Measurements from ENCODE around the gene CLASRP. TPM values are rescaled to one million over a fixed set of nuclear protein-coding genes. Genes with fewer than 3 reads are reported as not detected.
A peak's percentile ranks its signal among the peaks of the same experiment; 100 is the strongest.

The CLASRP gene
- total and polyA plus RNA-seq, 9 donors = 22.8 to 56.2 (median 44.7) TPM

- no peak overlapping the region for H3K27ac ChIP-seq (ENCODE audit: low read length)
- H3K9me3 ChIP-seq (replicated peaks; ENCODE audit: control insufficient read depth, low read depth, low read length) = no peaks in the 10 kb centered on the region
- H3K4me1 ChIP-seq (ENCODE audit: control insufficient read depth, insufficient read depth, low read length) = no peaks in the 10 kb centered on the region
- 88% methylated on average over 7 of the region's 8 CpGs for WGBS (ENCODE audit: insufficient coverage)
- H3K27me3 ChIP-seq (ENCODE audit: control insufficient read depth, insufficient read depth, low read length) = no peaks in the 10 kb centered on the region
- no peak for DNase-seq
- peaks cover 86% of the 10 kb centered on the region for H3K36me3 ChIP-seq (ENCODE audit: control insufficient read depth, insufficient read depth, low read length)
- no peak overlapping the region for H3K4me3 ChIP-seq (ENCODE audit: low read length)
Observed at GRCh38 chr19:45056831-45057230, 18.0 kb downstream of the CLASRP start.

- WGBS (ENCODE audit: insufficient coverage) = 84% methylated on average over 9 of the region's 9 CpGs
- no peaks in the 10 kb centered on the region for H3K27me3 ChIP-seq (ENCODE audit: control insufficient read depth, insufficient read depth, low read length)
- H3K9me3 ChIP-seq (replicated peaks; ENCODE audit: control insufficient read depth, low read depth, low read length) = no peaks in the 10 kb centered on the region
- H3K4me1 ChIP-seq (ENCODE audit: control insufficient read depth, insufficient read depth, low read length) = no peaks in the 10 kb centered on the region
- no peak overlapping the region for H3K27ac ChIP-seq (ENCODE audit: low read length)
- no peak for DNase-seq
- H3K4me3 ChIP-seq (ENCODE audit: low read length) = no peak overlapping the region
- H3K36me3 ChIP-seq (ENCODE audit: control insufficient read depth, insufficient read depth, low read length) = peaks cover 89% of the 10 kb centered on the region
Observed at GRCh38 chr19:45057444-45057843, 18.6 kb downstream of the CLASRP start.

- Histone ChIP-seq H3K27me3 (ENCODE audit: control insufficient read depth, insufficient read depth, low read length) (no peaks in the 10 kb centered on the region), H3K9me3 (replicated peaks; ENCODE audit: control insufficient read depth, low read depth, low read length) (no peaks in the 10 kb centered on the region), H3K4me1 (ENCODE audit: control insufficient read depth, insufficient read depth, low read length) (no peaks in the 10 kb centered on the region), H3K36me3 (ENCODE audit: control insufficient read depth, insufficient read depth, low read length) (peaks cover 87% of the 10 kb centered on the region), H3K4me3 (ENCODE audit: low read length) (no peak overlapping the region), H3K27ac (ENCODE audit: low read length) (no peak overlapping the region)
- 84% methylated on average over 14 of the region's 14 CpGs for WGBS (ENCODE audit: insufficient coverage)
- DNase-seq = no peak
Observed at GRCh38 chr19:45058622-45059159, 19.8 kb downstream of the CLASRP start.

- H3K27me3 ChIP-seq (ENCODE audit: control insufficient read depth, insufficient read depth, low read length) = no peaks in the 10 kb centered on the region
- no peaks in the 10 kb centered on the region for H3K9me3 ChIP-seq (replicated peaks; ENCODE audit: control insufficient read depth, low read depth, low read length)
- peaks cover 85% of the 10 kb centered on the region for H3K36me3 ChIP-seq (ENCODE audit: control insufficient read depth, insufficient read depth, low read length)
- no peak overlapping the region for H3K27ac ChIP-seq (ENCODE audit: low read length)
- H3K4me1 ChIP-seq (ENCODE audit: control insufficient read depth, insufficient read depth, low read length) = no peaks in the 10 kb centered on the region
- no peak overlapping the region for H3K4me3 ChIP-seq (ENCODE audit: low read length)
- 66% methylated on average over 15 of the region's 16 CpGs for WGBS (ENCODE audit: insufficient coverage)
- DNase-seq = peak; percentile 56
Observed at GRCh38 chr19:45059258-45059965, 20.6 kb downstream of the CLASRP start.

- WGBS (ENCODE audit: insufficient coverage) = no CpG with 5 or more reads among the region's 4 CpGs
- H3K9me3 ChIP-seq (replicated peaks; ENCODE audit: control insufficient read depth, low read depth, low read length) = no peaks in the 10 kb centered on the region
- no peak for DNase-seq
- no peak overlapping the region for H3K4me3 ChIP-seq (ENCODE audit: low read length)
- H3K4me1 ChIP-seq (ENCODE audit: control insufficient read depth, insufficient read depth, low read length) = no peaks in the 10 kb centered on the region
- no peaks in the 10 kb centered on the region for H3K27me3 ChIP-seq (ENCODE audit: control insufficient read depth, insufficient read depth, low read length)
- no peak overlapping the region for H3K27ac ChIP-seq (ENCODE audit: low read length)
- peaks cover 84% of the 10 kb centered on the region for H3K36me3 ChIP-seq (ENCODE audit: control insufficient read depth, insufficient read depth, low read length)
Observed at GRCh38 chr19:45061965-45062364, 23.1 kb downstream of the CLASRP start.

- H3K4me3 ChIP-seq (ENCODE audit: low read length) = no peak overlapping the region
- no peak for DNase-seq
- H3K4me1 ChIP-seq (ENCODE audit: control insufficient read depth, insufficient read depth, low read length) = no peaks in the 10 kb centered on the region
- H3K9me3 ChIP-seq (replicated peaks; ENCODE audit: control insufficient read depth, low read depth, low read length) = no peaks in the 10 kb centered on the region
- no peaks in the 10 kb centered on the region for H3K27me3 ChIP-seq (ENCODE audit: control insufficient read depth, insufficient read depth, low read length)
- WGBS (ENCODE audit: insufficient coverage) = 95% methylated on average over 81 of the region's 85 CpGs
- H3K27ac ChIP-seq (ENCODE audit: low read length) = no peak overlapping the region
- peaks cover 82% of the 10 kb centered on the region for H3K36me3 ChIP-seq (ENCODE audit: control insufficient read depth, insufficient read depth, low read length)
Observed at GRCh38 chr19:45063851-45064801, 25.3 kb downstream of the CLASRP start.

- Histone ChIP-seq H3K9me3 (replicated peaks; ENCODE audit: control insufficient read depth, low read depth, low read length) (no peaks in the 10 kb centered on the region), H3K4me1 (ENCODE audit: control insufficient read depth, insufficient read depth, low read length) (peaks cover 3% of the 10 kb centered on the region), H3K36me3 (ENCODE audit: control insufficient read depth, insufficient read depth, low read length) (peaks cover 78% of the 10 kb centered on the region), H3K4me3 (ENCODE audit: low read length) (no peak overlapping the region), H3K27ac (ENCODE audit: low read length) (no peak overlapping the region), H3K27me3 (ENCODE audit: control insufficient read depth, insufficient read depth, low read length) (no peaks in the 10 kb centered on the region)
- WGBS (ENCODE audit: insufficient coverage) = 90% methylated on average over 36 of the region's 38 CpGs
- DNase-seq = no peak
Observed at GRCh38 chr19:45066921-45067661, 28.2 kb downstream of the CLASRP start.

- H3K36me3 ChIP-seq (ENCODE audit: control insufficient read depth, insufficient read depth, low read length) = peaks cover 72% of the 10 kb centered on the region
Observed at GRCh38 chr19:45068041-45068440, 29.2 kb downstream of the CLASRP start.

GRCh38 chr19:45069056-45069455, 30.2 kb downstream of the CLASRP start:
- Histone ChIP-seq H3K4me1 (ENCODE audit: control insufficient read depth, insufficient read depth, low read length) (peaks cover 5% of the 10 kb centered on the region), H3K27ac (ENCODE audit: low read length) (no peak overlapping the region), H3K4me3 (ENCODE audit: low read length) (no peak overlapping the region), H3K9me3 (replicated peaks; ENCODE audit: control insufficient read depth, low read depth, low read length) (no peaks in the 10 kb centered on the region), H3K36me3 (ENCODE audit: control insufficient read depth, insufficient read depth, low read length) (peaks cover 62% of the 10 kb centered on the region), H3K27me3 (ENCODE audit: control insufficient read depth, insufficient read depth, low read length) (no peaks in the 10 kb centered on the region)
- WGBS (ENCODE audit: insufficient coverage) = 58% methylated on average over 10 of the region's 13 CpGs
- DNase-seq = no peak

More at GRCh38 chr19:45068041-45068440, 29.2 kb downstream of the CLASRP start:
- Histone ChIP-seq H3K9me3 (replicated peaks; ENCODE audit: control insufficient read depth, low read depth, low read length) (no peaks in the 10 kb centered on the region), H3K27ac (ENCODE audit: low read length) (no peak overlapping the region), H3K4me1 (ENCODE audit: control insufficient read depth, insufficient read depth, low read length) (peaks cover 5% of the 10 kb centered on the region), H3K4me3 (ENCODE audit: low read length) (no peak overlapping the region), H3K27me3 (ENCODE audit: control insufficient read depth, insufficient read depth, low read length) (no peaks in the 10 kb centered on the region)
- no peak for DNase-seq
- WGBS (ENCODE audit: insufficient coverage) = 72% methylated on average over 3 of the region's 10 CpGs

Data from muscle of leg (tissue), 11 donors.